Measurements from ENCODE around the gene SEPTIN2. TPM values are rescaled to one million over a fixed set of nuclear protein-coding genes. Genes with fewer than 3 reads are reported as not detected.

SEPTIN2 gene
- total RNA-seq, 1 donor from 2014 or later: 264 TPM

GRCh38 chr2:241296767-241297166, 19.0 kb upstream of the SEPTIN2 start:
- DNase-seq (no peak), ATAC-seq (no peak)
- Histone ChIP-seq H3K9me3 (no peaks in the 10 kb centered on the region), H3K36me3 (no peaks in the 10 kb centered on the region), H3K27me3 (no peaks in the 10 kb centered on the region), H3K4me1 (no peaks in the 10 kb centered on the region), H3K27ac (no peak overlapping the region), H3K4me3 (no peak overlapping the region)
- intact Hi-C loops (cut with DNase I): no loop called here
- no peak for TF ChIP-seq CTCF (IDR thresholded peaks at IDR 0.05)

GRCh38 chr2:241298673-241299072, 17.1 kb upstream of the SEPTIN2 start:
- intact Hi-C loops (cut with DNase I): no loop called here
- Histone ChIP-seq H3K36me3 (no peaks in the 10 kb centered on the region), H3K4me3 (no peak overlapping the region), H3K9me3 (no peaks in the 10 kb centered on the region), H3K27ac (no peak overlapping the region), H3K4me1 (peaks cover 14% of the 10 kb centered on the region), H3K27me3 (no peaks in the 10 kb centered on the region)
- DNase-seq (no peak), ATAC-seq (no peak)
- no peak for TF ChIP-seq CTCF (IDR thresholded peaks at IDR 0.05)

GRCh38 chr2:241300000-241300399, 15.7 kb upstream of the SEPTIN2 start:
- TF ChIP-seq CTCF (IDR thresholded peaks at IDR 0.05): no peak
- Histone ChIP-seq H3K27me3 (no peaks in the 10 kb centered on the region), H3K27ac (no peak overlapping the region), H3K36me3 (no peaks in the 10 kb centered on the region), H3K9me3 (no peaks in the 10 kb centered on the region), H3K4me3 (no peak overlapping the region), H3K4me1 (peaks cover 14% of the 10 kb centered on the region)
- no peak for DNase-seq
- intact Hi-C loops (cut with DNase I): no loop called here
- ATAC-seq: no peak

- ATAC-seq (no peak), DNase-seq (no peak)
- Histone ChIP-seq H3K36me3 (no peaks in the 10 kb centered on the region), H3K4me1 (peaks cover 14% of the 10 kb centered on the region), H3K4me3 (no peak overlapping the region), H3K9me3 (no peaks in the 10 kb centered on the region), H3K27ac (no peak overlapping the region), H3K27me3 (no peaks in the 10 kb centered on the region)
- no peak for TF ChIP-seq CTCF (IDR thresholded peaks at IDR 0.05)
- intact Hi-C loops (cut with DNase I): no loop called here
Observed at GRCh38 chr2:241302083-241302482, 13.6 kb upstream of the SEPTIN2 start.

GRCh38 chr2:241302759-241303651, 12.7 kb upstream of the SEPTIN2 start:
- ATAC-seq (peak; percentile 67), DNase-seq (no peak)
- TF ChIP-seq CTCF (IDR thresholded peaks at IDR 0.05): no peak
- Histone ChIP-seq H3K9me3 (no peaks in the 10 kb centered on the region), H3K4me1 (peaks cover 14% of the 10 kb centered on the region), H3K4me3 (no peak overlapping the region), H3K27ac (no peak overlapping the region), H3K27me3 (no peaks in the 10 kb centered on the region), H3K36me3 (no peaks in the 10 kb centered on the region)
- intact Hi-C loops (cut with DNase I): no loop called here

Data from upper lobe of right lung (tissue), 1 donor.